GM19463 (cell line): ENCODE results near the gene SELPLG.
"Not testable (repeated sequence)": the region's sequence is repeated elsewhere in the genome, so short reads cannot be mapped to it uniquely, and the experiment has no call there.

Experiments
- ATAC-seq: cut with Tn5 transposase; IDR thresholded peaks from one replicate; pipeline ENCODE4 v1.9.1; 2021; ENCODE audit warnings: mild to moderate bottlenecking, moderate library complexity; ENCODE audit not compliant: unreplicated experiment

The SELPLG gene

GRCh38 chr12:108638997-108639822, 5.5 kb upstream of the SELPLG start:
- no peak for ATAC-seq

- no peak for ATAC-seq
These were observed 4.6 kb upstream of the SELPLG start for GRCh38 chr12:108638141-108638827.

GRCh38 chr12:108637222-108637971, 3.7 kb upstream of the SELPLG start:
- ATAC-seq: no peak

DNA sequence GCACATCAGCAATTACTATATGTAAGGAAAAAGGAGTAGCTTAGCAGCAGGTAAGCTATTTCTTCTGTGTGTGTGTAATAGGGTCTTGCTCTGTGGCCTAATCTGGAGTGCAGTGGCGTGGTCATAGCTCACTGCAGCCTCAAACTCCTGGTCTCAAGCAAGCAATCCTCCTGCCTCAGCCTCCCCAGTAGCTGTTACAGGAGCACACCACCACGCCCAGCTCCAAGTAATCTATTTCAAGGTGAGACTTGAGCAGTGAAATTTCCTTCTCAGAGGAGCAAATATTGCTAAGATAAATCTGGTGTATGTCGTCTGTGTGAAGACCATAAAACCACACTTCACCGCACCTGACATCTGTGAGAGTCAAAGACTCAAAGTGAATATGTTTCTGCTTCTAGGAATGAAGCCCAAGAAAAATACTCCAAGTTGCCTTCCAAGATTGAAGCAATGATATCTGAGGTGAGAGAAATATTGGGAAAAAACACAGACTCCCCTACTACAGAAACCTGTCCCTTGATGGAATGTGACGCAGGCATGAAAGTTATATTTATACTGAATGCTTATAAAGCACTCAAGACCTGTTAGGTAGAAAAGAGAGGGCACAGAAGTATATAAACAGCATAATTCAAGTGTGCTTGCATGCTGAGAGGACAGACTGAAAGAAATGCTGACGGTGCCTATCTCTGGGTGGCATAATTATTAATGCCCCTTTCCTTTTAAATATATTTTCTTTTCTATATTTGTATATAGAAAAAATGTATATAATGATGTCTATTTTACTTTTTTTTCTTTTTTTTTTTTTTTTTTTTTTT, 2.5 kb upstream of the SELPLG start:
- ATAC-seq: no peak

GRCh38 chr12:108635201-108635996, 1.7 kb upstream of the SELPLG start:
- ATAC-seq: peak; percentile 37

GRCh38 chr12:108634341-108634751, 652 bp upstream of the SELPLG start:
- no peak for ATAC-seq

DNA sequence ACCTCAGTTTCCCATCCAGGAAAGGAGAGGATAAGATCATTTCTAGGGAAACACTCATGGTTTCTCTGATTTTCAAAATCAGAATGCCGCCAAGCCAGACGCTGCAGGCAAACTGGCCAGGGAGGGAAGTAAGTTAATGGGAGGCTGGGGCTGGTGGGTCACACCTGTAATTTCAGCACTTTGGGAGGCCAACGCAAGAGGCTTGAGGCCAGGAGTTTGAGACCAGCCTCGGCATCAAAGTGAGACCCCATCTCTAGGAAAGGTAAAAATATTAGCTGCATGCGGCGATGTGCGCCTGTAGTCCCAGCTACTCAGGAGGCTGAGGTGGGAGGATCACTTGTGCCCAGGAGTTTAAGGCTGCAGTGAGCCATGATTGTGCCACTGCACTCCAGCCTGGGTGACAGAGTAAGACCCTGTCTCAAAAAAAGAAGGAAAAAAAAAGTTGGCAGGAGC, 587 bp downstream of the SELPLG start:
- no peak for ATAC-seq

- not testable (repeated sequence) for ATAC-seq
These were observed 2.4 kb downstream of the SELPLG start for GRCh38 chr12:108631261-108631660.

DNA sequence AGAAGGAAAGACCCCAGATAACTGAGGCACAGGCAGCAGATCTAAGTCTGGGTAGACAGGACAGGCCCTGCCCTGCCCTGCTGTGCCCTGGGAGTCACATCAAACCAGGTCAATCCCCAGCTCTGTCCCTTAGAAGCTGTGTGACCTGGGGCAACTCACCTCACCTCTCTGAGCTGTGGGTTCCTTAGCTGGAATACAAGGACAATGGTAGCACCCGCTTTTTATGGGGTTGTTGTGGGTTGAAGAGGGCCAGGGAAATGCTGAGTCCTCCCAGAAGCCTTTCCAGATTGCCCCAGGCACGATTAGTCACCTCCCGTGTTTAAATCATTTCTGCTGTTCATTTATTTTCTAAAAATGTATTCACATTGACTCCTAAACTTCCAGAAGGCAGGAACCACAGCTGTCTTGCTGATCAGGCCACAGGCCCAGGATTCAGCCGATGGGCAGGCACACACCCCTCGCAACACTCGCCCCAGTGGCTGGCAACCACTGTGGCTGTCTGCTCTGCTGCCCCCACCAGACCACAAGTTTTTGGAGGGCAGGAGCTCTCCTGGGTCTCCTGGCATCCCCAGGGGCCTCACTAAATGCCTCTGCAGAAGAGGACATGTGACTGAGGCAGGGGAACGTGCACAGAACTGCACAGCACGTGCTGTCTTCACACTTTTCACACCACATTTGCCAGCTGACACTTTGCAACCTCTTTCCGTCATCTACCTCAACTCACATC, 3.0 kb downstream of the SELPLG start:
- no peak for ATAC-seq

DNA sequence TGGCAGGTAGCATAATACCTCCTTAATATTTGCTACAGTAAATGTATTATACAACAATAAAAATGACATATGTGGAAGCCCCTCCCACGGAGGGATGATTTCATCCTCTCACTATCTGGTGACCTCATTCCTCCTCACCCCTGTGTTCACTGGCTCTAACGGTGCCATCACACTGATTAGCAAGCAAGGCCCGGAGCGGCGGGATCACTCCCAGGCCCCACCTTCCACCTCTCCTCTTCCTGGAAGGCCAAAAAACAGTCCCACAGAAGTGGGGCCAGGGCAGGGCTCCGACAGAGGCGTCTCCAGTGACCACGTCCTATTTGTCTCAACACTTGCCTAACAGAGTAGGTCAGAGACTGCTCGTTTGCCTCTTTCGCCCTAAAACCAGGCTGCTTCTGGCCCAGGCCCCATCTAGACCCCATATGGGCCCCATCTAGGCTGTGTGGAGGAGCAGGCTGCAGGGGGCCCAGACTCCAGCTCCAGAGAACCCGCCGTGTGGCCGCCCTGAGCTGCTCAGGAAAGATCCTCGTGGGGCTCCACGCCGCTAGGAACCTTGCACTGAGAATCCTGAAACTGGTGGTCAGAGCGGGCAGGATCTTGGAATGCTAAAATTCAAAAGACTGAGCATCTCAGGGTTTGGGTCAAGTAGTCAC, 3.7 kb downstream of the SELPLG start:
- no peak for ATAC-seq

DNA sequence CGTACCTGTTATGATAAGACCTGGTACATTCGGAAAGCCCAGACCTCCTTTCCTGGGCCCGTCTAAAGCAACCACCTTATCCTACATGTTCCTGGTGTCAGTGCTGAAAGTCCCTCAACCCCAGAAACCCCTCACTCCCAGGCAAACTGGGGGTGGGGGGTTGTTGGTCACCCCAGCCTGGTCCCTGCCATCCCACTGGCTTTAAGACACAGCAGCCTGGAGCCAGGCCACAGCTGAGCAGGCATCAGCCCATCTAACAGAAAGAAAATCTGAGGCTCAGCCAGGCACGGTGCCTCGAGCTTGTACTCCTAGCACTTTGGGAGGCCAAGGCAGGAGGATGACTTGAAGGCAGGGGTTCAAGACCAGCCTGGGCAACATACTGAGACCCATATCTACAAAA, 4.5 kb downstream of the SELPLG start:
- no peak for ATAC-seq

GRCh38 chr12:108627134-108627920, 6.4 kb downstream of the SELPLG start:
- ATAC-seq: no peak

DNA sequence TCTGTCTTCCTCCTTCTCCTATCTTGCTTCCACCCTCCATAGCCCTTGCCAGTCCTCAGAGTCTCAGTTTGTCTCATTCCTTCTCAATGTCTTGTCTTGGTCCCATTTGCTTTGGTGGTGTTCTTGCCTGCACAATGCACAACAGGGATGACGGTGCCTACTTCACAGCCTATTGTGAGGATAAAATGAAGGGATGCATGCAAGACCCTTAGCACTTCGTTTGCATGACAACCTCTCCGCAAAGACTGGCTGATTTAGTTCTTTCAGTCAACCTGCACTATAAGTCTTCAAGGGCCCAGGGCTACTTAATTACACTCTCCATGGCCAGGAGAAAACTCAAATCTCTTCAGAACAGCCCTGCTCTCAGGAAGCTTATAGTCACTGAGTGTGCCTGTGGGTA, 8.5 kb downstream of the SELPLG start:
- no peak for ATAC-seq

GRCh38 chr12:108623577-108623976, 10.1 kb downstream of the SELPLG start:
- ATAC-seq: no peak

DNA sequence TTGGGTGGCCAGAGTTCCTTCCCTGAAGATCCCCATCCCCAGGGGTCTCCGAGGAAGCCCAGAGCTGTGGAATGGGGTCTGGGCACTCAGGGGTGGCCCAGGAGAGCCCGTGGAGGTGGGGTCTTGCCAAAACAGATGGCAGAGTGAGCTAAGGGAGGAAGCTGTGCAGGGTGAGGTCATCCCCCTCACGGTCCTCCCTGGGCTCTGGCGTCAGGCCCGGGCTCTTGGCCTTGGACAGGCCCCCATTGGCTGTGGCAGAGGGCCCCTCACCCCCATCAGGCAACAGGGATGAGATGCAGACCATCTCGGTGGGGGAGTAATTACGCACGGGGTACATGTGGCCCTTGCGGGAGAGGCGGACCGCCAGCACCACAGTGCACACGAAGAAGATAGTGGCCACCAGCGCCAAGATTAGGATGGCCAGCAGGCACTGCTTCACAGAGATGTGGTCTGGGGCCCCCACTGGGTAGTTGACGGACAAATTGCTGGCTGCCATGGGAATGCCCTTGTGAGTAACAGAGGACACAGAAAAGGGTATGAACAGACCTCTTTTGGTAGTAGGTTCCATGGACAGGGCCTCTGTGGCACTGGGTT, 10.7 kb downstream of the SELPLG start:
- no peak for ATAC-seq

DNA sequence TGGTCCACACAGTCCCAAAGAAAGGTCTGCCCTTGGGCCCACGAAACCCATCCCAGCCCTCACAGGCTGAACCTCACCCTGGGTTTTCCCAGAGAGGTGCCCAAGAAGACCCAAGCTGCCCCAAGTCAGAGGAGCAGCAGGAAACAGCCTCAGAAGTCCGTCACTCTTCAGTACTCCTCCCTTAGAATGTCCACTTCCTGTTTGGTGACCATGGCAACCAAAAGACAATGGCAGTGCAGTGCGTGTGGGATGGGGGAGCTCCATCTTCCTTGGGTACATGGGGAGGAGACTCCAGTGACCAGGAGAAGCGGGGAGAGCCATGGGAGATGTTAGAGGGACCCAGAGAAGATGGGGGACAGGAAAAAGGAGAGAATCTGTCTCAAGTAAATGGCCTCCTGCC, 11.3 kb downstream of the SELPLG start:
- ATAC-seq: no peak

DNA sequence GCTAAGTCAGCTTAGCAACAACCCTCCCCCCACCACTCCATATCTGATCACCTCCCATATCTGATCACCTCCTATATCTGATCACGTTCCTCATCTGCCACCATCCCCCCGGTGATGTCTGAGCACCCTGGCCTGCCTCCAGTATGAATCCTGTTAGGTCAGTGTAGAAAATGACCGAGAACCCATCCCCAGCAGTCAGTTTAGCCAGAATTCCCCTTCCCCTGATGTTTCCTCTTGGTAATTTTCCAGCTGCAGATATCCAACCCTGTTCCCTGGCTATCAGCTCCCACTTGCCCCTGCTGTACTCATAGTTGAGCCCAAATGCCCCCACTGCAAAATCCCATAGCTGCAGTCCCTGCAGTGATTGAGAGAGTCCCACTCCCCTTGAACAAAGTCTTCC, 12.5 kb downstream of the SELPLG start:
- no peak for ATAC-seq
